HG02610 (cell line): ENCODE measurements around the gene MTOR.
"Not testable (repeated sequence)": the region's sequence is repeated elsewhere in the genome, so short reads cannot be mapped to it uniquely, and the experiment has no call there.

Source experiments
- ATAC-seq: cut with Tn5 transposase; IDR thresholded peaks from one replicate; pipeline ENCODE4 v1.9.1; 2021; ENCODE audit warnings: mild to moderate bottlenecking, moderate library complexity; ENCODE audit not compliant: unreplicated experiment

MTOR gene

DNA sequence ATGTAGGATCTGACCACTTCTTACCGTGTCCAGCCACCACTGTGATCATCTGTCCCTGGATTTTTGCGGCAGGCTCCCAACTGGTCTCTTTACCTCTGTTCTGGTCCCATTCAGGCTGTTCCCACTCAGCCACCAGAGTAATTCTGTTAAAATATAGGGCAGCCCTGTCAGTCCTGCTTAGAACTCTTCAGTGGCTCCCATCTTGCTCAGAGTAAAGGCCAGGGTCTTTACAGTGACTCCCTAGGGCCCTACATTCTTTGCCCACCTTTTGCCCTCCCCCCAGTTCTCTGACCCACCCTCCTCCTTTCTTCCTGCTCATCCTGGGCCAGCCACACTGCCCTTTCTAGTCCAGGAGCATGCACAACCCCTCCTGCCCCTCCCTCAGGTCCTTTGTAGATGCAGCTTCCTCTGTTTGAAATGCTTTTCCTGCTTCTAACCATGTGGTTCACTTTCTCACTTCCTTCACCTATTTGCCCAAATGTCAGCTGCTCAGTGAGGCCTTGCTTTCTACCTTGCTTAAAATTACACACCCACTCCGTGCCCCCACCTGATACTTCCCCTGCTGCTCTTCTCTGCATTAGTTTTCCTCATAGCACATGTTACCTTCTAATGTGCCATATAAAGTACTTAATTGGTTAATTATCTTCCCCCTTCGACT is 18.5 kb upstream of the MTOR start:
- no peak for ATAC-seq

DNA sequence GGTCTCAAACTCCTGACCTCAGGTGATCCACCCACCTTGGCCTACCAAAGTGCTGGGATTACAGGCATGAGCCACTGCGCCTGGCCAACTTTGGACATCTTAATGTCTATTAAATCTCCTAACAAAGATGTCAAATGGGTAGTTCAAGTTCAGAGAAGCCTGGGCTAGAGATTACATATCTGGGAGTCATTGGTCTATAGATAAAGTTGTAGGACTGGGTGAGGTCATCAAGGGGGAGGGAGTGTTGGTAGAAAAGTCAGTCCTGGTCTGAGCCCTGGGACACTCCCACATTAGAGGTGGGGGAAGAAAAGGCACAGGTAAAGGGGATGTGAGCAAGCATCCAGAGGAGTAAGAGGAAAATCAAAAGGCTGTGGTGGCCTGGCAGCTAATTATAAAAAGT is 17.3 kb upstream of the MTOR start:
- no peak for ATAC-seq

DNA sequence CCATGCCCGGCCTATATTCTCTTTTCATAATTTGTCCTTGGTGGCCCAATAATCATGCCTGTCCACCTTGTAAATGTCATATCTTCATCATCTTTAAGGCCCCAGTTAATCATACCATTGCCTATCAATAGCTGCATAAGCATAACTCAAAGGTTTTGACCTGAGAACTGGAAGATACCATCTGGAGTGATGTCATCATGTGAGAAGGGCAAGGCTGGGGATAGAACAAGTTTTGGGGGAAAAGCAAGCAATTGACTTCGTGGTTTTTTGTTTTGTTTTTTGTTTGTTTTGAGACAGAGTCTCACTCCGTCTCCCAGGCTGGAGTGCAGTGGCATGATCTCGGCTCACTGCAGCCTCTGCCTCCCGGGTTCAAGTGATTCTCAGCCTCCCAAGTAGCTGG is 16.8 kb upstream of the MTOR start:
- ATAC-seq, result no peak

DNA sequence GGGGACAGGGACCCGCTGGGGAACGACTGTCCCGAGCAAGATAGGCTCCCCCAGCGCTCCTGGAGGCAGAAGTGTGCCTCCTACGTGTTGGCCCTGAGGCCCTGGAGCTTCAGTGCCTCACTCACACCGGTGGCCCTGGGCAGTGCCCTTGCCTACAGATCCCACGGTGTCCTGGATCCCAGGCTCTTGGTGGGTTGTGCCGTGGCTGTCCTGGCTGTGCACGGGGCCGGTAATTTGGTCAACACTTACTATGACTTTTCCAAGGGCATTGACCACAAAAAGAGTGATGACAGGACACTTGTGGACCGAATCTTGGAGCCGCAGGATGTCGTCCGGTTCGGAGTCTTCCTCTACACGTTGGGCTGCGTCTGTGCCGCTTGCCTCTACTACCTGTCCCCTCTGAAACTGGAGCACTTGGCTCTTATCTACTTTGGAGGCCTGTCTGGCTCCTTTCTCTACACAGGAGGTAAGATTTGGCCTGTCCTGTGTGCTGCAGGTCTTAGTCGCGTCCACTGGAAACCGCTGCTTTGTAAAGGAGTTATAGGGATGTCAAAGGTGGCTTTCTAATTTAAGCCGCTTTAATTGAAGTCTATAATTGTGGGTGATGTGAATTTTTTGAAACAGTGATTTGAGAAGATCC is 11.4 kb upstream of the MTOR start:
- ATAC-seq, result peak; percentile 5

DNA sequence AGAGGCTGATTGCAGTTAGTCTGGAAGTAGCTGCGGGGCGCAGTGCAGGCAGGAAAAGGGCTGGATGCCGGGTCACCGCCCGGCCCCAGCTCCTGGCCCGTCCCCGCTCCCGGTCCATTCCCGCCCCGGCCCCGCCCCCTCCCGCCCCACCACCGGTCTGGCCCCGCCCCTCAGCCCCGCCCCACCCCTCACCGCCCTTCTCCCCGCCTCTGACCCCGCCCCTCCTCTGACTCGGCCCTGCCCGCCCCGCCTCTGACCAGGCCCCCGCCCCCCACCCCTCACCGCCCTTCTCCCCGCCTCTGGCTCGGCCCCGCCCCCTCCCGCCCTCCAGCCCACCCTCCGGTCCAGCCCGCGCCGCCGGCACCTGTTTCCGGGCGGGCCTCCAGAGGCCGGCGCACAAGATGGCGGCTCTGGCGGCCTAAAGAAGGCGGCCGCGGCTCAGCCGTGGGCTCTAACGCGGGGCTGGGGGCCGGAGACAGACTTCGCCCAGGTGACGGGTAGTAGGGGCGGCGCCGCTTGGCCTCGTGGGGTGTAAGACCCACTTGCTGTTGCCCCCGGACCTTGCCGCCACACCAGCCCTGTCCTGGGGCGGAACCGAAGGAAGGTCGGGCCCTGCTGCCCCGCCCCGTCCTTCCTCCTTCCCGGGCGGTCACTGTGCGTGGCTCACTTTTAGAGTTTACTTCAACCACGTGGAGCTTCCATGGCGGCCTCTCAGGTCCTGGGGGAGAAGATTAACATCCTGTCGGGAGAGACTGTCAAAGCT is 10.7 kb upstream of the MTOR start, which contains the start of gene UBIAD1:
TSS of gene UBIAD1 (plus strand) at position 367 of the 763 bp plus-strand sequence. CDS start at position 701, 334 bp downstream.
- peak; percentile 76 for ATAC-seq

DNA sequence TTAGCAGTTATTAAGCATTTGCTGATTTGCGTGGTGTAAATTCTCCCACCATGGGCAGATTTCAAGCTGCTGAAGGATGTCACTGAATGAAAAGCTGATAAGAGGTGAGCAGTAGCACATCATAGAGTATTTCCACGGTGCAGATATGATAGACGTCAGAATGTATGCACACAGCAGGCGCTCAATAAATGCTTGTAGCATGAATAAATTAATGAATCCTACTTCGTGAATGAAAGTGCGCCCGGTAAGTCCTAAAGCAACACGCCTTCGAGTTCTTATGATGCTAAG is 10.1 kb upstream of the MTOR start:
- ATAC-seq, result no peak

DNA sequence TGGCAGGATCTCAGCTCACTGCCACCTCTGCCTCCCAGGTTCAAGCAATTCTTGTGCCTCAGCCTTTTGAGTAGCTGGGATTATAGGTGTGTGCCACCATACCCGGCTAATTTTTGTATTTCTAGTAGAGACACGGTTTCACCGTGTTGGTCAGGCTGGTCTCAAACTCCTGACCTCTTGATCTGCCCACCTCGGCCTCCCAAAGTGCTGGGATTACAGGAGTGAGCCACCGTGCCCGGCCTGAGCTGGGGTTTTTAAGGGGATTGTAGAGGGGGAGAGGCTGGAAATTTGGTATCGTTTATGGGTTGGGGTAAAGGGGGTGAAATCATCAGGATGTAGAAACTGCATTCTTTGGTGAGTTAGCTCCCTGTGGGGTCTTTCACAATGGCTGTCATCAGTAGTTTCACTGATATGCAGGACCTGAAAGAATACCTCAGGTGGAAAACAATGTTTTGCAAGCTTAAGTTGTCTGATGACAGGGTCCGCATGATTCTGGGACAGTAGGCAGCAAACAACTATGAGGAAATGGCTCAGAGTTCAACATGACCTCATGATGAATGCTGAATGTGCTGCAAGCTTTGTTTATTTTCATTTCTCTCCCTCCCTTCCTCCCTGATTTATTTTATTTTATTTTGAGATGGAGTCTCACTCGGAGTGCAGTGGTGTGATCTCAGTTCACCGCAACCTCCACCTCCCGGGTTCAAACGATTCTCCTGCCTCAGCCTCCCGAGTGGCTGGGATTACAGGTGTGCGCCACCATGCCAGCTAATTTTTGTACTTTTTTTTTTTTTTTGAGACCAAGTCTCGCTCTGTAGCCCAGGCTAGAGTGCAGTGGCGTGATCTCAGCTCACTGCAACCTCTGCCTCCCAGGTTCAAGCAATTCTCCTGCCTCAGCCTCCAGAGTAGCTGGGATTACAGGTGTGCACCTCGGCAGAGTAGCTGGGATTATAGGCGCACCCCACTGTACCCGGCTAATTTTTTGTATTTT is 5.3 kb upstream of the MTOR start:
- ATAC-seq, result not testable (repeated sequence)

DNA sequence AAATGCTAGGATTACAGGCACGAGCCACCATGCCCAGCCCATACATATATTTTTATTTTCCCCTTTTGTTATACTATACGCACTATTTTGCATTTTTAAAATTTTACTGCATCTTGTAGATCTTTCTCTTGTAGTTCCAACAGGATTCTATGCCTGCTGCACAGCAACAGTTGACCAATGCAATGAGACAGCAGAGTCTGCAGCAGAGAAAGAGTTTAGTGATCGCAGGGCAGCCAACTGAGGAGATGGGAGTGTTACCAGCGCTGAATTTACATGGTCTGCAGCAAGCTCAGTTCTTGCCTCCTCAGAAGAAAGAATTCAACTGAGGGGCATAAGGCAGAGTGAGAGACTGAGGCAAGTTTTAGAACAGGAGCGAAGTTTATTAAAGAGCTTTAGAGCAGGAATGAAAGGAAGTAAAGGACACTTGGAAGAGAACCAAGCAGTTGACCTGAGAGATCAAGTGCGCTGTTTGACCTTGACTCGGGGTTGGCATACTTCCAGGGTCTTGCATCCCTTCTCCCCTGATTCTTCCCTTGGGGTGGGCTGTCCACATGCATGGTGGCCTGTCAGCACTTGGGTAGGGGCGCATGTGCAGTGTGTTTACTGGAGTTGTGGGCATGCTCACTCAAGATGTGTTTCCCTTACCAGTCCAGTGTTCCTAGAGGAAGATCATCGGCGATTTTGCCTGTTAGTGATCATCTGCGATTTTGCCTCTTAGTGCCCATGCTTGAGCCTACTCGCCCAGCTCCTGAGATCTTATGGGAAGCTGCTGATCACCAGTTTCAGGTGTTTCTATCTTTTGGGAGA is 4.1 kb upstream of the MTOR start:
- ATAC-seq, result no peak

DNA sequence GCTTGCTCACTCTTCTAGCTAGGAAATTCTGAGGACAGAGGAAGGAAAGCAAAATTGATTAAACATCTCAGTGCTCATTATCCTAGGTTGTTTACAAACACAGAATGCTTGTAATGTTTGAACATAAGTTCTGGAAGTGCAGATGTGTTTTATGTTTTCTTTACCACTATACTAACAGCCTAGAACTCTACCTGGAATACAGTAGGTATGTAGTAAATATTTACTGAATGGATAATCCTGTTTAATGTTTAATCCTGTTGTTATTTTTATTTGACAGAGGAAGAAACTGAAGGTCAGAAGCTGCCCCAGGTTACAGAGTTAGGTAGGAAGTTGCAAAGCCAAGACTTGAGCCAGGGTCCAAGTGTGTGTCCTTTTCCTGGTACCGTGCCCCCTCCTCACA is 6.1 kb downstream of the MTOR start:
- no peak for ATAC-seq

DNA sequence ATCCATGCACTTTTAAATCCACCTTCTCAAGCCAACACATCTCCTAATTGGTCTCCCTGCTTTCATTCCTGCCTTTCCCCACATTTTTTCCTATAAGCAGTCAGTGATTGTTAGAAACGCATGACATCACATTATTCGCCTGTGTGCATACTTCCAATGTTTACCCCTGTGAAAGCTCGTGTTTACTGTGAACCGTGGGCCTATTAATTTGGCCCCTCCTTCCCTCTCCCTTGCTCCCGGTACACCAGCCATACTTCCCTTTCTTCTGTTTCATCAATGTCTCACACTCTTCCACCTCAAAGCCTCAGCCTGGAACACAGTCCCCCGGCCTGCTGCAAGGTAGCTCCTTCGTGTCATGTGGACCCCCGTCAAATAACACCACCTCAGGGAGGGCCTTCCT is 9.1 kb downstream of the MTOR start:
- ATAC-seq, result no peak

DNA sequence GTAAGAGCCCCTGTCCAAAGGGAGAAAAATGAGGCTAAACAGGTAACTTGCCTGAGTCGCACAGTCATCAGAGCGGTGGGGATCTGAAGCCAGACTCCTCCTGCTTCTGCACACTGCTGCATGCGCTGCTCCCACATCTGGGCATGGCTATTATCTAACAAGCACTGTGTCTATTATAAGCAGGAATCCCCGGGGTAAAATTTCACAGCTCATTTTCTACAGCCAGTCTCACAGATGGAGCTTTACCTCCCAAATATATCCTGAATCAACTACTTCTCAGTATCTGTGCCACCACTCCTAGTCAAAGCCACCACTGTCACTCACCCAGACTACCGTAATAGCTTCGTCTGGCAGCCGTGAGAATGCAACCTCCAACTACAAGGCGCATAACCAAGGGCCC is 9.8 kb downstream of the MTOR start:
- ATAC-seq, result no peak

DNA sequence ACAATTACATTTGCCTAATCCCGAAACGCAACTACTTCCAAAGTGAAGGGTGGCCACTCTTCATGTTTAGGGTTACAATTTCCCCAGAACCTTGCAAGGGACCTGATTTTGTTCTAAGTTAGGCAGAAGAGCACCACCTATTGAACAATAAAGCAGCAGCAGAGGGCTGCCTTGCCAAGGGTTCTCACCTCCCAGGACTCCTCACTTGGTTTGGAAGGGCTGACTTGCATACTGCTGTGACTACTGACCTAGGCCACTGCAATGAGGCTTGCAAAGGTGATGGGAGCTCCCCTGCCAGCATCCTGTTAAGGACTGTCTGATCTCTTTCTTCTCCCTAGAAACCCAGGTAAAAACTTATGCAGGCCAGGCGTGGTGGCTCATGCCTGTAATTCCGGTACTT is 14.2 kb downstream of the MTOR start:
- no peak for ATAC-seq

DNA sequence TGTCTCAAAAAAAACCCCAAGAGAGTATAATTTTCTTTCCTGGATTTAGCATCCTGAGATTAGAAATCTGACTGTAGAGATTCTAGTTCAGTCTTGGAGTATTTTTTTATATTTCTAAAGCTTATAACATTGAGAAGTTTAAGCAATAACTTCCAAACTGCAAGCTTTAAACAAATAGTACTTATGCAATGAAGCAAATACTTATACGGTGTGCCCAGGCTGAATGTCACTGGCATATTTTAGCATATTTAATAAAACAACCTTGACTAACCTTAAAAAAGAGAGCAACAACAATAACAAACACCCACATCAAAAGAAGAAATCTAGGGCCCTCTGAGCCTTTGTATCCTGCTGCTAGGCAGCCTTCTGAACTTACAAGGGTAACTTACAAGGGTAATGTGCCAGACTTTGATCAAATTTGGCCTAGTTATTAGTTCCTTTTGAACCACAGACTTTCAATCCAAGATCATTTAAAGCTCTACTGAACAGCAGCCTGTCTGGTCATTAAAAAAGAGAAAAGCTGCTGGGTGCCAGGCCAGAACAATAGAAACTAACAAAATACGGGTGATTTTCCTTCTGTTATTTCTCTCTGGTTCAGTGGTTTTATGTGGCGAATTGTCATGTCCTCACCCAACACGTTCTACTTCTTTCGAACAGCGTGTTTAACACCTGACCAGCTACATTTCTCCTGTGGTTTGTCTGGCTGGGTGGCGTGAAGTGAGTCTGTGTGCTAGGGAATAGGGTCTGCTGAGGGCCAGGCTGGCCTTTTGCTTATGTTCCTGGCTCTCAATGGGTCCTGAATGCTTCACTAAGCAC is 16.2 kb downstream of the MTOR start:
- no peak for ATAC-seq

DNA sequence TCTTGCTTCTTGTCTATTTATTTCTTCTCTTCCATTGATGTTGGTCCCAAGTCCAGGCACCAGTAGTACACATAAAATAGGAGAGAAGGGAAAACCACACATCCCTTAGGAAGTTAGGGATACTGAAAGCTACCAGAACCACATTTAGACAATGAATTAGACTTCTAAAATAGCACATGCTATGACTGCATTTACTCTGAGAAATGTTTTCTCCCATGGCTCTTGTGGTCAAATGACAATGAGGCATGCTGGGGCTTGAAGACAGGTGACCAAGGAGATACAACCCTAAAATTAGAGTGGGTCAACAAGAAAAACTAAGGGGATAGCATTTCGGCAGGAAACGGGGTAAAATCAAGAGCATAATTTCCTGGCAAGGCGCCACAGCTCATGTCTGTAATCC is 17.1 kb downstream of the MTOR start:
- ATAC-seq, result no peak

DNA sequence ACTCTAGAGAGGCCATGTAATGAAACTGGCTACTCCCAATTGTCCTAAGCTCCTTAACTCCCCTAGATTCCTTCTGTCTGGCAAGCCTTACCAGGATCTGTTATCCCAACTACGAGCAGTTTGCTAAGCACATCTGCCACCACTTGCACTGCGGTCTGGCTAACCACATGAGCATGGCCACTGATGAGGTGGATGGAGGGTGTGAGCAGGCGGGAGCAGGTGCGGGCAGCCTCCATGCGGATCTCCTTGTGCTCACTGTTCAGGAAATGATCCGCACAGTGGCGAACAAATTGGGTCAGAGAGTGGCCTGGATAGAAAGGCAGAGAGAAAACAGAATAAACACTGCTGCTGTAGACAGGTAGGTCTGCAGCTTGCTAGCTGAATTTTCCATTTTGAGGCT is 24.0 kb downstream of the MTOR start:
- no peak for ATAC-seq

DNA sequence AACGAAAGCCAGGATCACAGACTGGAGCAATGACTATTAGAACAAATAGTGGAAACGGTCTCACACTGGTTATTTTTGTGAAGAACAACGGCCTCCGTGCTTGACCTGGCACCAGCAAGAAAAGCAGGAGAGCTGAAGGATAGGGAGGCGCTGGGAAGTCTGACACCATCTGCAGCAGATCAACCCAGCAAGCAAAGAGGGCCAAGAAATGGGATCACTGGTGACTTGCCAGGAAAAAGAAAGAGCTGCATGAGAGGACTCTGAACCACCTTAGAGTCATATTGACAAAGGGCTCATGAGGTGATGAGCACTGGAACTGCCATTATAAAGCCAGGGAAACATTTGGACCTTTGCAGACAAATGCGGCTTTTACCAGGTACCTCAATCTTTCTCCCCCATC is 25.0 kb downstream of the MTOR start:
- no peak for ATAC-seq

DNA sequence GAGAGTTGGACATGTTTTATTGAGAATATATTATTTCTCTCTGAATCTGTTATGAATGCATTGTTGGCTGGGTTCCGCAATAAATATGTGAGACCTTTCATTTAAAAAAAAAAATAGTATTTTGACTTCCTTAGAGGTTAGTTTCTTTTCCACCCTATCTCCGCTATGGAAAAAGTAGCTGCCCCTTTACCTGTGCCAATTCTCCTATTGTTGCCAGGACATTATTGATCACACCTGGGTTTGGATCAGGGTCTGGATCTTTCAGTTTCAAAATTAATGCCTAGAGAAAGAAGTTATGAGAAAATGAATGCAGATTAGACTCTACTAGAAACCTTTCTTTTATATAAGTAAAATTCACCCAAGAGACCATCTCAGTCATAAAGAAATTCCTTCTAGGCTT is 29.1 kb downstream of the MTOR start:
- no peak for ATAC-seq

DNA sequence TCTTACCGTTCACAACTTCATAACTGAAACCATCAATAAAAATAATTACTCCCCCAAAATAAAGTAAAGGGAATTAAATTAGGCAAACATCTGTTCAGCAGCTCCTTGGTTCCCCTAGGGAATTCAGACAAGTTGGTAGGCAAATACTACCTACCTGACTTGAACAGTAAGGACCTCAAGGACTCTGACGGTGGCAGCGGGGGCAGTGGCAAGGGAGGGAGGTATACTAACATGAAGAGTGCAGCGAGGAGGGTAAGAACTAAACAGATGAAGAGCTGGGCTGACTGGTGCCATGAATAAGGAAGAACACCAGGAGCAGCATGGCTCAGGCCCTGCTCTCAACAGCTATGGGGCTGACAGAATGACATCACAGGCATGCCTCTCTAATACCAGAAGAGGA is 33.1 kb downstream of the MTOR start:
- no peak for ATAC-seq
